SK-N-SH treated with all-trans-retinoic acid at 6 μM for 48 hours (cell line): Measurements from ENCODE around the gene ADAM33.

Experiments used
- ATAC-seq: fragments of 200-7000 bp; cut with Tn5 transposase; 3 replicates; pipeline ENCODE4 v1.9.1; 2020; ENCODE audit warnings: mild to moderate bottlenecking, moderate library complexity
- BACH2 ChIP-seq: fragments of 250-450 bp; sonication (Bioruptor Pico); IDR thresholded peaks from 2 replicates; pipeline ENCODE4 v1.9.0; 2021; ENCODE audit warnings: mild to moderate bottlenecking, borderline replicate concordance
- CREB5 ChIP-seq: fragments of 250-450 bp; sonication (Bioruptor Pico); IDR thresholded peaks from 2 replicates; pipeline ENCODE4 v1.5.1; 2020; ENCODE audit warnings: low read depth, mild to moderate bottlenecking, moderate library complexity
- CSRNP3 ChIP-seq: fragments of 250-450 bp; sonication (Bioruptor Pico); IDR thresholded peaks from 2 replicates; pipeline ENCODE4 v1.5.1; 2021; ENCODE audit warnings: mild to moderate bottlenecking, moderate library complexity
- ESRRG ChIP-seq: fragments of 250-450 bp; sonication (Bioruptor Pico); IDR thresholded peaks from 2 replicates; pipeline ENCODE4 v1.6.1; 2021; ENCODE audit warnings: mild to moderate bottlenecking
- GLIS3 ChIP-seq: fragments of 250-450 bp; sonication (Bioruptor Pico); IDR thresholded peaks from 2 replicates; pipeline ENCODE4 v1.5.0; 2020; ENCODE audit warnings: mild to moderate bottlenecking, moderate library complexity
- ISL1 ChIP-seq: fragments of 250-450 bp; sonication (Bioruptor Pico); IDR thresholded peaks from 2 replicates; pipeline ENCODE4 v2.1.2; 2022; ENCODE audit warnings: mild to moderate bottlenecking, moderate library complexity
- OSR1 ChIP-seq: fragments of 250-450 bp; sonication (Bioruptor Pico); IDR thresholded peaks from 2 replicates; pipeline ENCODE4 v1.8.0; 2022; ENCODE audit warnings: moderate library complexity, mild to moderate bottlenecking, inconsistent platforms
- POU6F1 ChIP-seq: fragments of 250-450 bp; sonication (Bioruptor Pico); IDR thresholded peaks from 2 replicates; pipeline ENCODE4 v1.8.0; 2021; ENCODE audit warnings: low read depth, mild to moderate bottlenecking, moderate library complexity, borderline replicate concordance
- RARB ChIP-seq: fragments of 250-450 bp; sonication (Bioruptor Pico); IDR thresholded peaks from 2 replicates; pipeline ENCODE4 v1.8.0; 2021; ENCODE audit warnings: mild to moderate bottlenecking, moderate library complexity
- TCF4 ChIP-seq: fragments of 250-450 bp; sonication (Bioruptor Pico); IDR thresholded peaks from 2 replicates; pipeline ENCODE4 v1.8.0; 2021; ENCODE audit warnings: mild to moderate bottlenecking, moderate library complexity, borderline replicate concordance
- TSHZ2 ChIP-seq: fragments of 250-450 bp; sonication (Bioruptor Pico); IDR thresholded peaks from 2 replicates; pipeline ENCODE4 v1.5.0; 2020; ENCODE audit warnings: mild to moderate bottlenecking, moderate library complexity
- ZFP3 ChIP-seq: fragments of 250-450 bp; sonication (Bioruptor Pico); IDR thresholded peaks from 2 replicates; pipeline ENCODE4 v1.5.0; 2020; ENCODE audit warnings: mild to moderate bottlenecking, moderate library complexity
- ZFP30 ChIP-seq: fragments of 450-650 bp; formaldehyde crosslinking; IDR thresholded peaks from 2 replicates; pipeline ENCODE4 v1.5.0; 2022; ENCODE audit warnings: mild to moderate bottlenecking, moderate library complexity
- ZNF70 ChIP-seq: fragments of 450-650 bp; formaldehyde crosslinking; IDR thresholded peaks from 2 replicates; pipeline ENCODE4 v1.5.0; 2020; ENCODE audit warnings: mild to moderate bottlenecking, moderate library complexity
- ZNF8 ChIP-seq: fragments of 450-650 bp; formaldehyde crosslinking; IDR thresholded peaks from 2 replicates; pipeline ENCODE4 v1.5.0; 2020; ENCODE audit warnings: mild to moderate bottlenecking, moderate library complexity

Gene ADAM33

GRCh38 chr20:3705491-3705969 lies 23.7 kb upstream of the ADAM33 start (continued):
- TF ChIP-seq CSRNP3 (CRISPR knock-in tag), result no peak

GRCh38 chr20:3704087-3704486 lies 22.3 kb upstream of the ADAM33 start:
- TF ChIP-seq ZFP3 (CRISPR knock-in tag) (no peak), ZFP30 (CRISPR knock-in tag) (no peak), ZNF70 (CRISPR knock-in tag) (no peak), TSHZ2 (CRISPR knock-in tag) (no peak), OSR1 (CRISPR knock-in tag) (no peak), ISL1 (CRISPR knock-in tag) (no peak), TCF4 (CRISPR knock-in tag) (no peak)
- TF ChIP-seq, all 23 proteins: peak for 0
- ATAC-seq, result no peak

- no peak for TF ChIP-seq CSRNP3 (CRISPR knock-in tag)
- TF ChIP-seq GLIS3 (CRISPR knock-in tag), result no peak
- ATAC-seq, result no peak
Observed at GRCh38 chr20:3702611-3703391, 21.0 kb upstream of the ADAM33 start.

GRCh38 chr20:3701061-3701998 lies 19.5 kb upstream of the ADAM33 start:
- no peak for ATAC-seq
- TF ChIP-seq RARB, result no peak
- TF ChIP-seq ZNF70 (CRISPR knock-in tag), result no peak

- ATAC-seq, result no peak
- TF ChIP-seq TCF4 (CRISPR knock-in tag), result no peak
Observed at GRCh38 chr20:3699037-3699436, 17.2 kb upstream of the ADAM33 start.

GRCh38 chr20:3698591-3699001 lies 16.8 kb upstream of the ADAM33 start:
- ATAC-seq, result no peak; the same call in 2 of the 3 replicates
- TF ChIP-seq RARB (no peak), BACH2 (CRISPR knock-in tag) (no peak), TSHZ2 (CRISPR knock-in tag) (no peak), ZFP30 (CRISPR knock-in tag) (no peak), TCF4 (CRISPR knock-in tag) (no peak), POU6F1 (CRISPR knock-in tag) (no peak), OSR1 (CRISPR knock-in tag) (no peak), CREB5 (CRISPR knock-in tag) (no peak), ESRRG (CRISPR knock-in tag) (no peak), ZNF8 (CRISPR knock-in tag) (no peak), CSRNP3 (CRISPR knock-in tag) (no peak), GLIS3 (CRISPR knock-in tag) (no peak)
